Activated T-cell treated with anti-CD3 and anti-CD28 coated beads, Interleukin-2, amount 50 U/mL, for 48 hours (primary cell): ENCODE data around the gene EXOC3L4.

Experiments
- DNase-seq, 2 experiments: peaks; one replicate each; pipeline ENCODE4 v3.0.0-alpha.2; 2020

EXOC3L4 gene

DNA sequence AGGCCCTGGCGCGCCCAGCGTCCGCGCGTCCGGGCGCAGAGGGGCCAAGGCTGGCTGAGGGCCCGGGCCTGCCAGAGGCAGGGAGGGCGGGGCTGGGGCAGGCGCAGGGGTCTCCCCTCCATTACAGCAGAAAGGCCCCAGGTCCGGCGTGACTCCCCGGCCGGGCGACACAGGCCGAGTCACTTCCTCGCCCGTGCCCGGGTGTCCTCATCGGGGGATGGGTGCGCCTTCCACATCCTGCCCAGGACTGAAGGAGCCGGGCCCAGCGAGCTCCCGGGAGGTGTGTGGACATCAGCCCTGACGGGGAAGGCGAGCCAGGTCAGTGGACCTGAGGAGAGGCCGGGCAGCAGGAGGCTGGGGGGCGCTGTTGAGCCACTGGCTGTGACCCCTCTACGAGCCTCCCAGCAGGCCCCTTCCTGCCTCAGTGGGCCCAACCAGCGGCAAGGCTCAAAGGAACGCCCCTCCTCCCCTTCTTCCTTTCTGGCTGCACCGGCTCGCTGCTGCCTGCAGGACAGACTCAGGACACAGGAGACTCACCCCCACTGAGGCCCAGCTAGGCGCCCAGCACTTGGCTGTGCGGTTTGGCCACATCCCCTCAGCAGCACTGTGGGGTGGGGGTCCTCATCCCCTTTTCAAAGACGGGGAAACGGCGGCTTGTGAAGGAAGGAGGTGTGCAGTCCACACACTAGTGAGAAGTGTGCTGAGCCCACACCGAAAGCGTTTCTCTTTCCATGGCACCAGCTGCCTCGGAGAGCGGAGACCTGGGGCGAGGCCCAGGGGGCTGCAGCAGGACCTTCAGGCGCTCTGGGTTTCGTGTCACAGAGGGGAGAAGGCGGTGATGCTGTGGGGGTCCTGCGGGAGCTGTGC, 29.3 kb downstream of the EXOC3L4 start:
- DNase-seq, result no peak

GRCh38 chr14:103124501-103125001, 30.0 kb downstream of the EXOC3L4 start:
- DNase-seq, result no peak

DNA sequence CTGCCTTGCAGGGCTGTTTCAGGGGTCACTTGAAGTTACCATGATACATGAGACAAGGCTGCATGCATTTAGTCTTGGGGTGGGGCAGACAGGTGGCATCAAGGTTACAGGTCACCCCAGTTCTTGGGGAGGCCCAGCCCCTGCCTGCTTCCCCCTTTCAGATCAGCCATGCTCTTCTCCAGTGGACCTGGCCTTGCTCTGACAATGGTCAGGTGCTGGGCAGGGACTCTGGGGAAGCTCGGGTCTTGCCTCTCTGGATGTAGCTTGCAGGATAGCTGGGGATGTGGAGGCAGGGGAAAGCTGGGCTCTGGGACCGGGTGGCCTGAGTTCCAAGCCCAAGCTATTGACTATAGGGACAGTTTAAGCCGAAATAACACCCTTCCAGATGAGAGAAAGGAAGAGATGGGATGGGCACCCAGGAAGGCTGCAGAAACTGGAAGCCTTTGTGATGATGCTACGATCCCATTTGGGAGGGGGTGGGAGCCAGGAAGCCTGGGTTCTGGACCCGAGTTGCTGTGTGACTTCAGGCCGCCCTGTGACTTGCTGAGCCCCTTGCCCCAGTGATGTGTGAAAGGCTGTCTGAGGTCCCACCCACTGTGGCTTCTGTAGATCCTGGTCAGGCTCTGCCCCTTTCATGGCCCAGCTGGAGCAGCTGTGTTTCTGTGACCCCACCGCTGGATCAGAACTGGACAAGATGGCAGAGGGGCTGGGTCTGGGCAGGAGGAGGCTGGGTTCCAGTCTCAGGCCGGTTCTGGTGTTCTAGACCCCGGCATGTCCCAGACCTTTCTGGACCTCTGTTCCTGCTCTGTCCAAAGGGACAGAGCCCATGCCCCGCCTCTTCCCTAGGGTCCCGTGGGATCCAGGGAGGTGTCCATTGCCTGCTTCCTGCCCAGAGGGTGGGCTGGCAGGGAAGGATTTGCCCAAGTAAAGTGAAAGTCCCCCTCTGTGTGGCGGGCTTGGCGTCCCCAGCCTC, 30.9 kb downstream of the EXOC3L4 start:
- no peak for DNase-seq

GRCh38 chr14:103126088-103126872, 31.8 kb downstream of the EXOC3L4 start:
- no peak for DNase-seq

- DNase-seq, result no peak
Observed at GRCh38 chr14:103126873-103127304, 32.4 kb downstream of the EXOC3L4 start.

DNA sequence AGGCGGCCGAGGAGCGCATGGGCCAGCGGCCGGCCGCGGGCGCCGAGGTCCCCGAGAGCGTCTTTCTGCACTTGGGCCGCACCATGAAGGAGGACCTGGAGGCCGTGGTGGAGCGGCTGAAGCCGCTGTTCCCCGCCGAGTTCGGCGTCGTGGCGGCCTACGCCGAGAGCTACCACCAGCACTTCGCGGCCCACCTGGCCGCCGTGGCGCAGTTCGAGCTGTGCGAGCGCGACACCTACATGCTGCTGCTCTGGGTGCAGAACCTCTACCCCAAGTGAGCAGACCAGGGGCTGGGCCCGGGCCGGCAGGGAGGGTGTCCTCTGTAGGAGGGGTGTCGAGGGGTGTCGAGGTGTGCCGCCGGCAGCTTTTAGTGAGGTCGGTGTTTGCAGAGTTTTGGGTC, 32.8 kb downstream of the EXOC3L4 start:
- DNase-seq, result no peak

- DNase-seq, result no peak
Observed at GRCh38 chr14:103127861-103128598, 33.5 kb downstream of the EXOC3L4 start.

- no peak for DNase-seq
Observed at GRCh38 chr14:103128631-103129300, 34.2 kb downstream of the EXOC3L4 start.

- DNase-seq, result no peak
Observed at GRCh38 chr14:103129301-103130016, 34.9 kb downstream of the EXOC3L4 start.

- DNase-seq, result no peak
Observed at GRCh38 chr14:103130017-103130764, 35.7 kb downstream of the EXOC3L4 start.

- no peak for DNase-seq
Observed at GRCh38 chr14:103130965-103131364, 36.4 kb downstream of the EXOC3L4 start.

DNA sequence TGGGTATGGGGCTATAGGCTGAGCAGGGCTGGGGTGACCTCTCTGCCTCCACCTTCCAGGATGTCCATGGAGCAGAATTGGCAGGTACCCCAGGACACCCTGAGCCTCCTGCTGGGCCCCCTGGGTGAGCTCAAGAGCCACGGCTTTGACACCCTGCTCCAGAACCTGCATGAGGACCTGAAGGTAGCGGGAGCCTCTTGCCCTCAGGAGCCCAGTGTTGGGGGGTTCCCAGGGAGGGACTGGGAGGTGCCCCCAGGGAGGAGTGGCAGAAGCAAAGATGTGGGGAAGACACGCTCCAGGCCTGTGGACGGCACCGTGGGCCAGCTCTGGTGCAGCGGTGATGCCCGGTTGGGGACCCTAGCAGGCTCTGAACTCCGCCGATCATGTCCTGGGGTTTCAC, 37.1 kb downstream of the EXOC3L4 start:
- DNase-seq, result no peak

DNA sequence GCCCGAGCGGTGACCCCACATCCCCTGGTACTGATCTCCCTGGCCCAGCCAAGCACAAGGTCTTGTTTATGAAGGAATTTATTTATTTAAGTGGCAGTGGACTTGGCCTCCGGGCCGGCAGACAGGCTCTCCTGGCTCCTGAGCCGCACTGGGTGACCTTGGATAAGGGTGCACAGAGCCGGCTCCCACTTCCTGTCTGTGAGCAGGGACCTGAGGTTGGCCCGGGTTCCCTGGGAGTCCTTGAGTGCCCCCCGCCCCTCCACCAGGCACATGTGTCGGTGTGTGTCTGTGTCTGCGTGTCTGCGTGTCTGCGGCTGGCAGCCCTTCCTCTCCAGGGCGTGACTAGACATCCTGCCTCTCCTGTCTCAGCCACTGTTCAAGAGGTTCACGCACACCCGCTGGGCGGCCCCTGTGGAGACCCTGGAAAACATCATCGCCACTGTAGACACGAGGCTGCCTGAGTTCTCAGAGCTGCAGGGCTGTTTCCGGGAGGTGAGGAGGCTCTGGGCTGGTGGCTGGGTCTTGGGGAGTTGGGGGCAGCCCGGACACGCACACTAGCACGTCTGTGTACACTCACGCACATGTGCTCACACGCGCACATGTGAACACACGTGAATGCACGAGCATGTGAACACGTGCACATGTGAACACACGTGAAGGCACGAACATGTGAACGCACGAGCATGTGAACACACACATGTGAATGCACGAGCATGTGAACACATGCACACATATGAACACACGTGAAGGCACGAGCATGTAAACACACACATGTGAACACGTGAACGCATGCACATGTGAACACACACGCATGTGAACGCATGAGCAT, 38.1 kb downstream of the EXOC3L4 start:
- no peak for DNase-seq

DNA sequence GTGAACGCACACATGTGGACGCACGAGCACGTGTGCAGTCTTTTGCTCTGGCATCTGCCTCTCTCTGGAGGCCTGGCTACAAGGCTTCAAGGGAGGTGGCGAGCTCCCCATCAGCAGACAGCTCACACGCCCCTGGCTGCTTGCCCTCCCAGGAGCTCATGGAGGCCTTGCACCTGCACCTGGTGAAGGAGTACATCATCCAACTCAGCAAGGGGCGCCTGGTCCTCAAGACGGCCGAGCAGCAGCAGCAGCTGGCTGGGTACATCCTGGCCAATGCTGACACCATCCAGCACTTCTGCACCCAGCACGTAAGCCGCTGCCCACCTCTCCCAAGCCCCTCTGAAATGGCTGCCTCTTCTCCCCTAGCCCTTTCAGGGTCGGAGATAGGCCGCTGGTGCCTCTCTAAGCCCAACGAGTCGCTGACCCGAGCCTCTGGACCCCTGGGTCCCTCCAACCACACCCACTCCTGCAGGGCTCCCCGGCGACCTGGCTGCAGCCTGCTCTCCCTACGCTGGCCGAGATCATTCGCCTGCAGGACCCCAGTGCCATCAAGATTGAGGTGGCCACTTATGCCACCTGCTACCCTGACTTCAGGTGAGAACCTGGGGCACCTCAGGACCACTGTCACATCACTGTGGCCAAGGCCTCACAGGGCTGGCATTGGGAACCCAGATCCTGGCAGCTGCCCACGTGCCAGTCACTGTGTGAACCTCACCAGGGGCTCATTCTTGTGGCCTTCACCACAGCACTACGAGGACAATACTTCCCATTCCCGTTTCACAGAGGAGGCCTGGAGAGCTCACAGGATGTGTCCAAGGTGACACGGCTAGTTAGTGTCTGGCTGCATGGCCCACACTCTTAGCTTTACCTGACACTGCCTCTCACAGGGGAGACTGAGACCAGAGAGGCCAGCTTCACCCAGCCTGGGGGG, 39.0 kb downstream of the EXOC3L4 start:
- DNase-seq, result no peak

DNA sequence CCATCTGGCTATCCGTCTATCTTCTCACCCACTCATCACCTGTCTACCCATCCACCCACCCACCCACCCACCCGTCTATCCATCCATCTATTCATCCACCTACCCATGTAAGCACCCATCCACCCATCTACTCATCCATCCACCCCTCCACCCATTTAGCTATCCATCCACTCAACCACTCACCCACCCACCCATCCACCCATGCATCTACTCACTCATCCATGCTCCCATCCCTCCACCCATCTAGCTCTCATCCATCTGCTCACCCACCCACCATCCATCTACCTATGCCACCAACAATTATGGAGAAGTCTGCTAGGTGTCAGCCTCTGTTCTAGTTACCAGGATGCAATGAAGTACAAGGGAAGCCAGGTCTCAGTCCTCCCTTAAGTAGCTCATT, 39.9 kb downstream of the EXOC3L4 start:
- DNase-seq, result no peak

GRCh38 chr14:103134919-103135318, 40.4 kb downstream of the EXOC3L4 start:
- DNase-seq, result no peak
